DND-41 (cell line): Measurements from ENCODE around the gene GLB1L.
"Not testable (repeated sequence)": the region's sequence is repeated elsewhere in the genome, so short reads cannot be mapped to it uniquely, and the experiment has no call there.

ENCODE experiments used
- ATAC-seq: fragments of 200-7000 bp; cut with Tn5 transposase; 3 replicates; pipeline ENCODE4 v1.9.1; 2021; ENCODE audit warnings: low read depth; ENCODE audit not compliant: insufficient read depth
- DNase-seq: peaks from one replicate; pipeline ENCODE4 v3.0.0-alpha.2; 2020
- H2AFZ ChIP-seq: 2 replicates; pipeline ENCODE4 v1.6.0; 2012; ENCODE audit warnings: low read depth, low read length
- H3K27ac ChIP-seq: 2 replicates; pipeline ENCODE4 v1.5.1; 2012; ENCODE audit warnings: low read length, inconsistent platforms
- H3K27me3 ChIP-seq: fragments of 200-600 bp; sonication (generic); 2 replicates; pipeline ENCODE4 v1.6.0; 2012; ENCODE audit warnings: low read length, mild to moderate bottlenecking, inconsistent platforms; ENCODE audit not compliant: insufficient read depth, poor library complexity
- H3K36me3 ChIP-seq: 2 replicates; pipeline ENCODE4 v1.5.1; 2012; ENCODE audit warnings: low read length, inconsistent platforms; ENCODE audit not compliant: insufficient read depth
- H3K4me1 ChIP-seq: 2 replicates; pipeline ENCODE4 v1.5.1; 2012; ENCODE audit warnings: mild to moderate bottlenecking, low read length; ENCODE audit not compliant: insufficient read depth
- H3K4me2 ChIP-seq: 2 replicates; pipeline ENCODE4 v1.6.0; 2012; ENCODE audit warnings: mild to moderate bottlenecking, moderate library complexity, low read length, inconsistent platforms; ENCODE audit not compliant: insufficient read depth
- H3K4me3 ChIP-seq, 2 experiments: fragments of 200-600 bp in 1 of 2; shearing (Covaris generic) in 1 of 2; 2 replicates each; pipeline ENCODE4 v1.5.1; 2012 to 2016; ENCODE audit warnings: inconsistent platforms in 2 of 2, low read length in 2 of 2, mild to moderate bottlenecking in 2 of 2, low read depth in 1 of 2, moderate library complexity in 1 of 2
- H3K79me2 ChIP-seq: 2 replicates; pipeline ENCODE4 v1.6.0; 2012; ENCODE audit warnings: low read length, inconsistent platforms; ENCODE audit not compliant: insufficient read depth
- H3K9ac ChIP-seq: 2 replicates; pipeline ENCODE4 v1.6.0; 2012; ENCODE audit warnings: low read depth, mild to moderate bottlenecking, inconsistent platforms, low read length, moderate library complexity
- H3K9me3 ChIP-seq: 2 replicates; pipeline ENCODE4 v1.5.1; 2012; ENCODE audit warnings: low read length, moderate library complexity, mild to moderate bottlenecking, inconsistent platforms; ENCODE audit not compliant: insufficient read depth, severe bottlenecking
- H4K20me1 ChIP-seq: 2 replicates; pipeline ENCODE4 v1.6.0; 2012; ENCODE audit warnings: low read length; ENCODE audit not compliant: insufficient read depth
- EZH2 ChIP-seq: IDR thresholded peaks from 3 replicates; pipeline ENCODE4 v1.6.1; 2012; ENCODE audit warnings: borderline replicate concordance, low read depth, mild to moderate bottlenecking, moderate library complexity, low read length, inconsistent platforms; ENCODE audit not compliant: severe bottlenecking
- TF ChIP-seq, protein P1 (sequence below): IDR thresholded peaks from 2 replicates; pipeline ENCODE4 v1.5.1; 2012; ENCODE audit warnings: borderline replicate concordance, low read length, moderate library complexity, mild to moderate bottlenecking; ENCODE audit not compliant: poor library complexity, severe bottlenecking; ENCODE audit errors: extremely low read depth

Gene GLB1L

DNA sequence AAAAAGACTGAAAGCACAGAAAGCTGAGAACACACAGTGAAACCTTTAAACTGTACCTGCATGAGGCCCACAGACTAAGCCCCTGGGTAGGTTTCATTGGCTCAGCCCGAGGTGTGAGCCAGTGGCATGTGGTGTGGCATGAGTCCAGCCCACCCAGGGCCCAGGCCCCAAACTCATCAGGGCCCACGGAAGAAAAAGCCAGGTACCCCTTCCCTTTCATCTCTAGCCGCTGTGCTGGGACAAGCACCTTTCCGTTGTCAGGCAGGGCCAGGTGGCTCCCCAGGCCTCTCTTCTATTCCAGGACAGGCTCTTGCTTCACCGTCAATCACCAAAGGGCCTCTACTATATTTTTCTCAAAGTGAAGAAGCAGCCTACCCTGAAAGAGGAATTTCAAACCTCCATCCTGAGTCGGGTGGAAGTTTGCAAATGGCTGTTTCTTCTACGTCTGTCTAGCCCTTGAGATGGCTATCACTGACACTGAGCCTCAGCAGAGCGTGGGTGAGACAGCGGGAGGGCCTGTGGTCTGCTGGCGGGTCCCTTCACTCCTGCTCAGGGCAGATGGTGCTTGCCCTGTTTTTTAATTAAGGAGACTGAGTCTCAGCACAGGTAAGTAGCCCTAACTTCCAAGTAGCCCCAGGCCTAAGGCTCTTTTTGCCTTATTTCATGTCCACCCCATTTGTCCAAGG lies 42.5 kb upstream of the GLB1L start:
- H3K27ac ChIP-seq = no peak overlapping the region

GRCh38 chr2:219287116-219287440 lies 41.8 kb upstream of the GLB1L start:
- H3K79me2 ChIP-seq, H3K4me2 ChIP-seq, H3K9me3 ChIP-seq, H3K36me3 ChIP-seq, H4K20me1 ChIP-seq, H2AFZ ChIP-seq, H3K27me3 ChIP-seq, ATAC-seq, H3K9ac ChIP-seq, H3K4me1 ChIP-seq, H3K4me3 ChIP-seq, H3K27ac ChIP-seq, DNase-seq: not testable (repeated sequence)

More for the DNA sequence above, 42.5 kb upstream of the GLB1L start:
- H3K79me2 ChIP-seq = no peaks in the 10 kb centered on the region
- peaks cover 5% of the 10 kb centered on the region for H3K27me3 ChIP-seq
- no peak overlapping the region for H3K4me2 ChIP-seq
- H2AFZ ChIP-seq = no peak overlapping the region
- DNase-seq = no peak
- no peak overlapping the region for H3K9ac ChIP-seq
- TF ChIP-seq, protein P1, sequence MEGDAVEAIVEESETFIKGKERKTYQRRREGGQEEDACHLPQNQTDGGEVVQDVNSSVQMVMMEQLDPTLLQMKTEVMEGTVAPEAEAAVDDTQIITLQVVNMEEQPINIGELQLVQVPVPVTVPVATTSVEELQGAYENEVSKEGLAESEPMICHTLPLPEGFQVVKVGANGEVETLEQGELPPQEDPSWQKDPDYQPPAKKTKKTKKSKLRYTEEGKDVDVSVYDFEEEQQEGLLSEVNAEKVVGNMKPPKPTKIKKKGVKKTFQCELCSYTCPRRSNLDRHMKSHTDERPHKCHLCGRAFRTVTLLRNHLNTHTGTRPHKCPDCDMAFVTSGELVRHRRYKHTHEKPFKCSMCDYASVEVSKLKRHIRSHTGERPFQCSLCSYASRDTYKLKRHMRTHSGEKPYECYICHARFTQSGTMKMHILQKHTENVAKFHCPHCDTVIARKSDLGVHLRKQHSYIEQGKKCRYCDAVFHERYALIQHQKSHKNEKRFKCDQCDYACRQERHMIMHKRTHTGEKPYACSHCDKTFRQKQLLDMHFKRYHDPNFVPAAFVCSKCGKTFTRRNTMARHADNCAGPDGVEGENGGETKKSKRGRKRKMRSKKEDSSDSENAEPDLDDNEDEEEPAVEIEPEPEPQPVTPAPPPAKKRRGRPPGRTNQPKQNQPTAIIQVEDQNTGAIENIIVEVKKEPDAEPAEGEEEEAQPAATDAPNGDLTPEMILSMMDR = no peak
- no peak for TF ChIP-seq EZH2
- ATAC-seq = no peak
- H3K4me3 ChIP-seq = no peak overlapping the region
- H4K20me1 ChIP-seq = no peaks in the 10 kb centered on the region; the same call in 1 of the 2 replicates
- no peaks in the 10 kb centered on the region for H3K9me3 ChIP-seq
- 0 out of 2 replicates have a peak, but pooled peaks cover 6% of the 10 kb centered on the region for H3K36me3 ChIP-seq
- no peaks in the 10 kb centered on the region for H3K4me1 ChIP-seq

GRCh38 chr2:219286436-219287115 lies 41.3 kb upstream of the GLB1L start:
- ATAC-seq (no peak; the same call in 2 of the 3 replicates), DNase-seq (no peak)
- Histone ChIP-seq H4K20me1 (no peaks in the 10 kb centered on the region; the same call in 1 of the 2 replicates), H3K4me1 (no peaks in the 10 kb centered on the region), H3K4me3 (no peak overlapping the region), H3K36me3 (0 out of 2 replicates have a peak, but pooled peaks cover 6% of the 10 kb centered on the region), H3K9me3 (no peaks in the 10 kb centered on the region), H3K4me2 (no peak overlapping the region), H3K79me2 (no peaks in the 10 kb centered on the region), H3K9ac (no peak overlapping the region), H3K27me3 (no peaks in the 10 kb centered on the region), H2AFZ (no peak overlapping the region), H3K27ac (no peak overlapping the region)
- TF ChIP-seq, protein P1 = no peak
- TF ChIP-seq EZH2 = no peak

DNA sequence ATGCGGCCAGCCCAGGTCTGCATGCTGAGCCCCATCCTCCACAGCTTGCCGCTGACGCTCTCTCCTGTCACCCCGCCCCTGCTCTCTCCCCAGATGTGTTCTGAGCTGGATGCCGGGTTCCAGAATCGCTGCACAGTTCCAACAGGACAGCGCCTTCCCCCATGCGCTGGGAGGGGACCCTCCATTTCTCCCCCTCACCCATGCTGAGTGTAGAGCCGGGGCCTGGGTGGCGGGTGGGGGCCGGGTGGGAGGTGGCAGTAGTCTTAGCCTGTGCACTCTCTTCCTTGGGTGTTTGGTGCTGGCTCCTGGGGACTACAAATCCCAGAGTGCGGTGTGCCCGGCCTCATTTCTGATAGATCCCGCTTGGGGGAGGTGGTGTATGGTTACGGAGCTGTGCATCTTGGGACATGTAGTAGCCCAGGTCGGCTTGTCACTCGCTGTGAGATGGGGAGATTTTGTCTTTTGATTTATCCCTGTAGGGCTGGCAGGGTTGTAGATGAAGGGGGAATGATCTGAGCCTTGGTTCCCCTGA lies 40.7 kb upstream of the GLB1L start:
- Histone ChIP-seq H3K9ac (no peak overlapping the region), H3K9me3 (no peaks in the 10 kb centered on the region), H3K27me3 (no peaks in the 10 kb centered on the region), H3K4me1 (no peaks in the 10 kb centered on the region), H3K36me3 (0 out of 2 replicates have a peak, but pooled peaks cover 8% of the 10 kb centered on the region), H3K79me2 (no peaks in the 10 kb centered on the region), H3K27ac (no peak overlapping the region), H3K4me3 (no peak overlapping the region), H3K4me2 (no peak overlapping the region), H2AFZ (no peak overlapping the region), H4K20me1 (no peaks in the 10 kb centered on the region; the same call in 1 of the 2 replicates)
- DNase-seq (no peak), ATAC-seq (peak; percentile 30; the same call in 1 of the 3 replicates)
- TF ChIP-seq, protein P1 = no peak
- no peak for TF ChIP-seq EZH2
